DMS 273 treated with DMSO at 0.1 percent for 48 hours (cell line): Measurements from ENCODE around the gene CCDC47.
"Not testable (repeated sequence)": the region's sequence is repeated elsewhere in the genome, so short reads cannot be mapped to it uniquely, and the experiment has no call there.

Experiments
- DNase-seq: peaks from one replicate; lab custom pipeline; 2025; lab: John Stamatoyannopoulos, UW

The CCDC47 gene, protein sequence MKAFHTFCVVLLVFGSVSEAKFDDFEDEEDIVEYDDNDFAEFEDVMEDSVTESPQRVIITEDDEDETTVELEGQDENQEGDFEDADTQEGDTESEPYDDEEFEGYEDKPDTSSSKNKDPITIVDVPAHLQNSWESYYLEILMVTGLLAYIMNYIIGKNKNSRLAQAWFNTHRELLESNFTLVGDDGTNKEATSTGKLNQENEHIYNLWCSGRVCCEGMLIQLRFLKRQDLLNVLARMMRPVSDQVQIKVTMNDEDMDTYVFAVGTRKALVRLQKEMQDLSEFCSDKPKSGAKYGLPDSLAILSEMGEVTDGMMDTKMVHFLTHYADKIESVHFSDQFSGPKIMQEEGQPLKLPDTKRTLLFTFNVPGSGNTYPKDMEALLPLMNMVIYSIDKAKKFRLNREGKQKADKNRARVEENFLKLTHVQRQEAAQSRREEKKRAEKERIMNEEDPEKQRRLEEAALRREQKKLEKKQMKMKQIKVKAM

DNA sequence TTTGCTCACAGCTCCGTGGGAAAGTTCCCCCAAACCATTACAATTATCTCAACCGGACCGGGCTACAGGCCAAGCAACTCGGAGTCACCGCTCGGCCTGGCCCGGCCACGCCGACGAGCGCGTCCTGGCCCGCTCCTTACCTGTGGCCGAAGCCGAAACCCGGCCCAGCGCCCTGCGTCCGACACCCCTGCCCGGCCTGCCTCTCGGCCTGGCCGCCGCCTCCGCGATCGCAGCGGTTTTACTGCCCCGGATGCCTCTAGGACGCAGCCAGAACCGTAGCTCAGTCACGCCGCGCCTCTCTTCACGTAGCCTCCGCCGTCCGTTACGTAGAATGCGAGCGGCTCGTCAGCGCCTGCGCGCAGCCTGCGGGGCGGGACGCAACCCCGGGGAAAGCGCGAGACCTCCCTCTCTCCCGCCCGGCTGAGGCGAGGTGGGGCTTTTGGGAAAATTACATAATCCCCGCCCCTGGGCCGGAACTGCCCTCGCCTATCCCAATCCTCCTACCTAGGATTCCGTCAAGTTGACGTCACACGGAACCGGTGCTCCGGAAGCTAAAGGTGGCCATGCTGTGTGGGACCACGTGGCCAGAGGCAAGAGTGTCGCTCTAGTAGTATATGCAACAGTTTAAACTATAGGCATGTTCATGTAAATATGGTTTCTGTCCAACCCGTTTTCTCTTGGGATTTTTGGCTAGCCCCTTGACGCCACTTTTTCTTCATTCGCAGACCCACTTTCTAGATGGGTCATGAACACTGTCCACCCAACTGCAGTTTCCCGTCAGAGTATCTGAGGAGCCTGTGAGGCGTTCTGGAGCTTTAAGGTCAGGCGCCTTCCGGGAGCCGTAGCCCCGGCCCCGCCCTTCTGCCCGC lies at the start of gene CCDC47:
Gene CCDC47 (minus strand): TSS at position 326 of the 869 bp plus-strand sequence. CDS start 7,422 bp downstream, outside the sequence.
- peak; percentile 97 for DNase-seq

DNA sequence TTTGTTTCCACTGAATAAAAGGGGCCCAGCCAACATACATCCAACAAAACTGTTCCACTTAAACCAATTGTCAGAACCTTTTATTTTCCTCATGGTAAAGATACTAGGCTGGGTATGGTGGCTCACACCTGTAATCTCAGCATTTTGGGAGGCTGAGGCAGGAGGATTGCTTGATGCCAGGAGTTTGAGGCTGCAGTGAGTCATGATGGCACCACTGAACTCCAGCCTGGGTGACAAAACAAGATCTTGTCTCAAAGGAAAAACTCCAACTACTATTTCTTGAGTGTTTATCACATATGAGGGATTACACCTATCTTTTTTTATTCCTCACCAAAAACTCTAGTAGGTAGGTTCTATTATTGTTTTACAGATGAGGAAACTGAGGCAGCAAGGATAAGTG lies 49.1 kb upstream of the CCDC47 start:
- no peak for DNase-seq

DNA sequence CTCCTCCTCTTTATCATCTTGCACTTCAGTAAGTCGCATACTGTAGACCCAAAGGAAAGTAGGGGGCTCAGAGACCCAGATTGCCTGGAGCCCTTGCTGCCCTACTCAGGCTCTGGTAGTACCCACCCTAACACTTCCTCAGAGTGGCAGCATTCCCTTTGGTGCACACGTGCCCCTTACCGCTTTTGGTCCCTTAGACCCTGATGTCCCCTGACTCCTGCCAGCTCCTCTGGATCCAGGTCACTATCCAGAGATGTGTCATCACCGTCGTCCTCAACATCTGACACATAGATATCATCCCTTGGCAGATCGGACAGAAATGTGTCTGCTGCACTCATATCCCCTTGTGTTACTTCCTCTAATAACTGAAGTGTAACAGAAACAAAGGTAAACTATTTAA lies 48.4 kb upstream of the CCDC47 start:
- no peak for DNase-seq

DNA sequence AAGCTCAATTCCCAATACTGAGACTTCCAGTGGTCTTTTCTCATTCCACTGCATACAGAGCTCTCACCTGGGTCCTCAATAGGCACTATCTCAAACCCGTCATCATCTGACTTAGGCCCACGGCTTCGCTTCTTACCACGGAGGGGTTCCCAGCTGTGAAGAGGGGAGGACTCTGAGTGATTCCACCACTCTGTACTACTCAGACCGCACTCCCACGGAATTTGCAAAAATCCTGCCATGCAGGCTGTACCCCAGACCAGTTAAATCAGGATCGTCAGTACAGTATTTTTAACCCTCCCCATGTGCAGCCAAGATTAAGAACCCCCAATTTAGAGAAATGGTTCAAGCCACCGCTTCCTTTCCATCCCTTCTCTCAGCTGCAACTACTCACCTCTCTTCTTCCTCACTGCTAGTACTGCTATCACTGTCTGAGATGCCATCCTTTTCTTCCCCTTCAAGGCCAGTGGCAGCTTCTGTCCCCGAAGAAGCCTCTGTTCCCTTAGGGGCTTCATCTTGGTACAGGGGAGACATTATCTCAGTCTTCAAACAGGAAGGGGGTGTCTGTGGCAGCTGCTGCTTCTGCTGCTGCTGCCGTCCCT lies 47.7 kb upstream of the CCDC47 start:
- DNase-seq = no peak

DNA sequence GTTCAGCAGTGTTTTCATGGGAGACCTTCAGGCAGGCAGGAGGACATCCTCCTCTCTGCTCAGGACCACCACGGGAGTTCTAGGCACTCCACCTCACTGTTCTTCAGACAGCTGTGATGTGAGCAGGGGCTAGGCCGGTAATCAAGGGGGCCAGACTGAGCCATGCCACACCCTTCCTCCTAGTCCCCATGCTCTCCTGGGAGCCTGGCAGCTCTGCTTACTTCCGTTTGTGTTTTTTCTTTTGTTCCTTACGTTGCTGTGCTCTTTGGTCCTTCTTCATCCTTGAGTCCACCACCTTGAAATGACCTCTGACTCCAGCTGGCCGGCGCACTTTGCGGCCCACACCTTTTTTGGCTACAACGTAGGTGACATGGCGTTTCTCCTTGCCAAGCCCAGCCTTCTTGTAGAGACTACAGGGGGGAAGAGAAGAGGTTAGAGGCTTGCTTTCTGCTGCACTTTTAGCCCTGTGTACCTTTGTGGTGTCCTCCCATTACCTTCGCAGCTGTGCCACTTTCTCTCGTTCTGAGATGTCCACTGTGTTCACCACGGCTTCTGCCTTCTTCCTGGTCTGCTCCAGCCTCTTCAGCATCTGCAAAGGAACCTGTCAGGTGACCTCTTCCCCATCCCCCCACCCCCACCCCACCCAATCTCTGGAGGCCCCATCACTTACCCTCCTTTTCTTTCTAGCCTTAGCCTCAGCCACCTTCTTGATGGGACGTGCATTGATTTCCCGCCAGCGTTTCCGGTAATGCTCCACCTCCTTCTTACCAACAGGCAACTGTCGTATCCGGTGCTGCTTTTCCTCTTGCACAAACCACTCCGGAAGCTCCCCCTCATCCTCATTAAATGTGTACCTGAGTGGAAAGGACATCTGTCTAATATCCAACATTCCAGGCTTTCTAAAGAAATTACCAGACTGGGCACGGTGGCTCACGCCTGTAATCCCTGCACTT lies 46.5 kb upstream of the CCDC47 start:
- DNase-seq = no peak

DNA sequence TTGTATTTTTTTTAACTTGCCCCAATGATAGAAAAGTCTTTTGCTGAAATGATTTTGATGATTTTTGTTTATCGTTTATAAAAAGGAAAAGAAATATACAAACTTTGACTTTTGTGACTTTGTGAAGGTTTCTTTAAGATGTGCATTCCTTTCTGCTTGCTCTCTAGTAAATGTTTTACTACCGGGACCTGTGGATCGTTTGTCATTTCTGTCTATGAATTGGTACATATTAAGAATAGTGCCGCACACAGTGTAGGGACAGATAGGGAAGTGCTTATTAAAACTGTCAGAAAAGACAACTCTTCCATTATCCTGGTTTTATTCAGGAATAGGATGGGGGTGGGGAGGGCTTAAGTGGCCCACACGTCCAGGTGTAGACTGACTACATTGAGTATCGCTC lies 45.7 kb upstream of the CCDC47 start:
- no peak for DNase-seq

DNA sequence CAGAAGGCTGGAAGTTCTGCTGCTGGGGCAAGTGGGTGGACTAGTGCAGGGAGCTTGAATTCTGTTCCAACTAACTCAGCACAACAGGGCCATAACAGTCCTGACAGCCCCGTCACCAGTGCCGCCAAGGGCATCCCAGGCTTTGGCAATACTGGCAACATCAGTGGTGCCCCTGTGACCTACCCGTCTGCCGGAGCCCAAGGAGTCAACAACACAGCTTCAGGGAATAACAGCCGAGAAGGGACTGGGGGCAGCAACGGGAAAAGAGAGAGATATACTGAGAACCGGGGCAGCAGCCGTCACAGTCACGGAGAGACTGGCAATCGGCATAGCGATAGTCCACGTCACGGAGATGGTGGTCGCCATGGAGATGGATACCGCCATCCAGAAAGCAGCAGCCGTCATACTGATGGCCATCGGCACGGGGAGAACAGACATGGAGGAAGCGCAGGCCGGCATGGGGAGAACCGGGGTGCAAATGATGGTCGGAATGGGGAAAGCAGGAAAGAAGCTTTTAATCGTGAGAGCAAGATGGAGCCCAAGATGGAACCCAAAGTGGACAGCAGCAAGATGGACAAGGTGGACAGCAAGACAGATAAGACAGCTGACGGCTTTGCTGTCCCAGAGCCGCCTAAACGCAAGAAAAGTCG lies 44.5 kb upstream of the CCDC47 start:
- DNase-seq = no peak

DNA sequence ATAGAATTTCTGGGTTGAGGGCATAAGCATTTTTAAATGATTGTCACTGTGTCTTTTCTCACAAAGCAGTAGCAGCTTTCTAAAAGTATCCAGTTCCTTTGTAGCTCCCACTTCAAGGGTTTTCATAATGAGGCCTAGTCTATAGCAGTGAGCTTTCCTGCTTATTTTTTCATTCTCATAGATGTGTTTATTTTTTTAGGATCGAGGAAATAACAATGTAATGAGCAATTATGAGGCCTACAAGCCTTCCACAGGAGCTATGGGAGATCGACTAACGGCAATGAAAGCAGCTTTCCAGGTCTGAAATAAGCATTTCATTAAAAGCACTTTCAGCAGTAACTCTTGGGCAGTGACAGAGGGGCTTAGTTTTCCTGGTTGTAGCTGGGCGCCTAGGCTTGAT lies 43.3 kb upstream of the CCDC47 start:
- no peak for DNase-seq

DNA sequence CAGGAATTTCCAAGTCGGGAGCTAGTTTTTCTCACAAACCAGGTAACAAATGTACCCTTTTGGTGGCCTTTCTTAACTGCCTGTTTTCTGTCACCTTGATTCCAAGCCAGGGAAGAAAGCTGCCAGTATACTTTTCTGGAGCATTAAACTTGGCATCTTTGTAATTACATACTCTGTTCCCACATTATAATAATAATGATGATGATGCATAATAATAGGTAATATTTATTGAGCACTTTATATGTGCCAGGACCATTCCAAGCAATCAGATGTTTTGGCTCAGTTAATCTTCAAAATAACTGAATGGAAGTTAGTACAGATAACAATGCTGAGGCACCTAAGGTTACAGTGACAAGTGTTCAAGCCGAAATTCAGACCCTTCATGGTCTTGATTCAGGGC lies 42.7 kb upstream of the CCDC47 start:
- DNase-seq = no peak

DNA sequence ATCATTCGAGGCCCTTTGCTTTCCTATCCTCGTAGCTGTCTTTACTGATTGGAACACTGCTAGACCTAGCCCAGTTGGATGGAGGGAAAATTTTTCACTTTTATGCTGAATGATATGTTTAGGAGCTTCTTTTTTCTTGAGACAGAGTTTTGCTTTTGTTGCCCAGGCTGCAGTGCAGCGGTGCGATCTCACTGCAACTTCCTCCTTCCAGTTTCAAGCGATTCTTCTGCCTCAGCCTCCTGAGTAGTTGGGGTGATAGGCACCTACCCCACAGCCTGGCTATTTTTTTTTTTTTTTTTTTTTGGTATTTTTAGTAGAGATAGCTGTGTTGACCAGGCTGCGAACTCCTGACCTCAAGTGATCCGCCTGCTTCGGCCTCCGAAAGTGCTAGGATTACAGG lies 36.6 kb upstream of the CCDC47 start:
- DNase-seq = no peak

DNA sequence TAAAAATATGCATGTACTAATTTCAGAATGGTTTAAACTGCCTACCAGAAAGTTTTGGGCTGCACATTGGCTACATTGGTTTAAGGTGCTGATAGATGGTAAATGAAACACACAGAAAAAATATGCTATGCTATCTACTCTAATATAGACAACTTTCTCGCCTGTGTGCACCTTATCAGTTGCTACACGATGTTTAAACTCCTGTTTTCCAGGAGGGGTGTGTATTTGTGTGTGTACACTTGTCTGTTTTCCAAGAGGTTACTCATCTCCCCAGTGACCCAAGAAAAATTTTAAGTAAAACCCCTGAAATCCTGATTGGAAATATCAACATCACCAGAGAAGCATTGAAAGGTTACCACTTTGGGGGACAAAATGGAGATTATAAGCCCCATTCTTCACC lies 32.2 kb upstream of the CCDC47 start:
- DNase-seq = no peak

DNA sequence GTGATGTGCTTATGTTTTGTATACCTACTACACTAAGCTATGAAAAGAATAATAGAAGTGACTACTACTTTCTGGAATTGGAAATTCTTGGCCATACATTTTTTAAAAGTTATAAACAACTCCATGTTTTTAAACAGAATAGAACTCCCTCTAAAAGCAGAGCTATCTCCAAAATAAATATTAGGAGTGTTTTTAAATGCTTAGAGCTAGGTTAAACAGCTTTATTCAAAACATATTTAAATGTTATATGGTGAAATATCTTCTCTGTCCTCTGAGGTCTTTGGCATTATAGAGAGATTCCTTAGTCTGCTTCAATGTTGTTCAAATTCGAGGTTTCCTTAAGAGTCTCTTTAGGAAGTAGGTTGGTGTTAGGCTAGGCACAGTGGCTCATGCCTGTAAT lies 30.9 kb upstream of the CCDC47 start:
- no peak for DNase-seq

DNA sequence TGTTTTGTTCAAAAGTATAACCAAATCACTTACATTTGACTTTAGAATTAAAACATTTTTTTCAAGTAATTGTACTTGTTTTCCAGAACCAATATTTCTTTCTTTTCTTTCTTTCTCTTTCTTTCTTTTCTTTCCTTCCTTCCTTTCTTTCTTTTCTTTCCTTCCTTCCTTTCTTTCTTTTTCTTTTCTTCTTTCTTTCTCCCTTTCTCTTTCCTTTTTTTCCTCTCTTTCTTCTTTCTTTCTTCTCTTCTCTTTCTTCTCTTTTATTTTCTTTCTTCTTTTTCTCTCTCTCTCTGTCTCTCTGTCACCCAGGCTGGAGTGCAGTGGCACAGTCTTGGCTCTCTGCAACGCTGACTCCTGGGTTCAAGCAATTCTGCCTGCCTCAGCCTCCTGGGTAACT lies 27.4 kb upstream of the CCDC47 start:
- DNase-seq = no peak

DNA sequence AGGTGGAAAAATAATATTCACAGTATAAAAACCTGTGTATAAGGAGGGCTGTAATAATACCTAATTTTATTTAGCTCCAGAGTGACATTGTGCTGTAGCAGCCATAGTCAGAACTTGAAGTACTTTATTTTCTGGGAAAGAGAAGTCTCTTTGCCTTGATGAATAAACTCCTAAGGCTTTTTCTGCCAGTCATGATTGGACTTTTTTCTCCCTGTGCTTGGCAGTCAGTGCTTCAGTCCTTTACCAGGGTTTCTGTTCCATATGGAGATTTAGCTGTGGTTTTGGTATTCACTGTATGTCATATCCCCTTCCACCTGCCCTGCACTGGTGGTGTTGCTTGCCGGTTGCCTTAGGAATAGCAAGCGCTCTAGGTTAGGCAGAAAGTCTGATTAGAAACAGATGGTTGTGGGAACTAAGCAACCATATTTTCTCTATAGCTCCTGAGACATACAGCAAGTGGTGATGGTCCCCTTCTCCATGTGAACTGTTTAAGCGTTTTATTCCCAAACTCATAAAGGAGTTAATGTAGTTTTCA lies 25.2 kb upstream of the CCDC47 start:
- DNase-seq = no peak

DNA sequence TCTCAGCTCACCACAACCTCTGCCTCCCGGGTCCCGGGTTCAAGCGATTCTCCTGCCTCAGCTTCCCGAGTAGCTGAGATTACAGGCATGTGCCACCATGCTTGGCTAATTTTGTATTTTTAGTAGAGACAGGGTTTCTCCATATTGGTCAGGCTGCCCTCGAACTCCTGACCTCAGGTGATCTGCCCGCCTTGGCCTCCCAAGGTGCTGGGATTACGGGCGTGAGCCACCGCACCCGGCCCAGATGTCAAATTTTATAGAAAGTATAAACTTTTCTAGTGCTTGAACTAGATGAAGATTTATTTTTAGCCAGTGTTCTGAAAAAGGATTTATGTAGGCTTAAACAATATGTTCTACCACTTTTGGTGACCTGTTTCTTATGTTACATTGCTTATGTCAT lies 23.0 kb upstream of the CCDC47 start:
- DNase-seq = not testable (repeated sequence)

DNA sequence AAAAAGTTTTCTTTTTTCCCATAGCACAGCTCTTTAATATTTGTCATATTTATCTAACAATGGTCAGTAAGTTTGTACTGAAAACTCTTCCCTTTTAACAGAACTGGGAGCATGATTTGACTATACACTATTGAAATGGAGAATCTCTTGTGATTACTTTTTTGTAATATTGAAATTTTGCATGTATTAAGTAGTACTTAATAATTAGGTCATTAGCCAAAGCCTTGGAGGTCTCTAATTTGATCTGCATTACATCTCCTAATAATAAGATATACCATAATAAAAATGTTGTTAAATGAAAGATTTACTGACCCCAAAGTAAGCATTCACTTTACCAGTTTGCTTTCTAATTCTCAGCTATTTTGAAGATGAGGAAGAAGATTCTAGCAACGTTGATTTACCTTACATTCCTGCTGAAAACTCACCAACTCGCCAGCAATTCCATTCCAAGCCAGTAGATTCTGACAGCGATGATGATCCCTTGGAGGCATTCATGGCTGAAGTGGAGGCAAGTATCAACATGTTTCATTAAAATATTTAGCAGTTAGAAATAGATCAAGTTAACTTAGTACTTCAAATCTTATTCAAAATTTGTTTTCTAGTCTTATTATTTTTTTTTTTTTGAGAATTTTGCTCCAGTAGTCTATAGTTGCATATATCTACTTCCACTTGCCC lies 18.8 kb upstream of the CCDC47 start:
- DNase-seq = no peak

DNA sequence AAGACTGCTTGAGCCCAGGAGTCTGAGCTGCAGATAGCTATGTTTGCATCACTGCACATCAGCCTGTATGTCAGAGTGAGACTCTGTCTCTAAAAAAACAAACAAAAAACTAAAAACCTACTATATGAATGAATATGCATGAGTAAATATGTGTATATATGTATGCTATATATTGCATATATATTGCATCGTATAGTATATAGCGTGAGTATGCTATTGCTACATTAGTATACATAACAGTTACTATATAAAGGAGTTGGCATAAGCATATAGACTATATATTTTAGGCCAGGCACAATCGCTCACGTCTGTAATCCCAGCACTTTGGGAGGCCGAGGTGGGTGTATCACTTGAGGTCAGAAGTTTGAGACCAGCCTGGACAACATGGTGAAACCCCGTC lies 16.7 kb upstream of the CCDC47 start:
- DNase-seq = no peak

DNA sequence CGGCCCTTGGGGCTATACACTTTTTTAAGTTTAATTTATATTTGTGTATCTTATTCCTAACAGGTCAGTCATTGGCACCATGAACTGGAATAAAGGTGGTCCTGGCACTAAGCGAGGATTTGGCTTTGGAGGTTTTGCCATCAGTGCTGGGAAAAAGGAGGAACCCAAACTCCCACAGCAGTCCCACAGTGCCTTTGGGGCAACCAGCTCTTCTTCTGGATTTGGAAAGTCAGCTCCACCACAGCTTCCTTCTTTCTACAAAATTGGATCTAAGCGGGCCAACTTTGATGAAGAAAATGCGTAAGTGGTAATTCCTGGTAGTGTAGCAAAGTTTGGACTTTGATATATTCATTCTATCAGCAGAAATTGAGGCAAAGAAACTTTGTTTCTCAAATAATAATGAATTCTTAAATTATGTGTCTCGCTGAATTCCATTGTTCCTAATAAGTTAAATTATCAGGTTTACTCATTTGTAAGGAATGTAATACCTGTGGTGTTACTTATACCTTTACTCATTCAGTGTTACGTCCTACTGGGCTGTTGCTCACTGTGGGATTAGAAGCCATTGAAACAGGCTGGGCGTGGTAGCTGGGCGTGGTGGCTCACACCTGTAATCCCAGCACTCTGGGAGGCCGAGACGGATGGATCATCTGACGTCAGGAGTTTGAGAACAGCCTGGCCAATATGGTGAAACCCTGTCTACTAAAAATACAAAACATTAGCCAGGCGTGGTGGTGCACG lies 13.7 kb upstream of the CCDC47 start:
- DNase-seq = no peak

DNA sequence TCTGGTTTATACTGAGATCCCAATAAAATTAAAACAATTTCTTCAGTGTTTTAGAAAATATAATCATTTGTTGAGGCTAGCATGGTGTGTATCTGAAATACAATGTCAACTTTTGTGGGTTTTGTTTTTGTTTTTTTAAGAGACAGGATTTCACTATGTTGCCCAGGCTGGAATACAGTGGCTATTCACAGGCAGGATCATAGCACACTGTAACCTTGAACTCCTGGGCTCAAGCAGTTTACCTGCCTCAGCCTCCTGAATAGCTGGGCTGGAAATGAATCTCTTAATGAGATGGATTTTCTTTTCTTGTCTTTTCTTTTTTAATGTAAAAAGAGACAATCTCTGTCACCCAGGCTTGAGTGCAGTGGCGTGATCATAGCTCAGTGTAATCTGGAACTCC lies 12.7 kb upstream of the CCDC47 start:
- DNase-seq = no peak
